Measurements from ENCODE around the gene LRRC8C. TPM values are rescaled to one million over a fixed set of nuclear protein-coding genes. Genes with fewer than 3 reads are reported as not detected.

The LRRC8C gene
- total and polyA plus RNA-seq, 10 of the 15 experiments (the other 5 are each of a cell fraction or from before 2014, with no cell fraction given) = 2.3 to 16.3 (median 10.8) TPM

GRCh38 chr1:89719502-89720306, 86.8 kb downstream of the LRRC8C start (continued):
- TF ChIP-seq PRDM15 (CRISPR knock-in tag; IDR thresholded peaks at IDR 0.05) = no peak
- no peak for TF ChIP-seq SUZ12 (IDR thresholded peaks at IDR 0.05; ENCODE audit: unreplicated experiment)
- no peak for TF ChIP-seq NR2F1 (conservative IDR thresholded peaks at IDR 0.05)
- TF ChIP-seq POLR2A (IDR thresholded peaks at IDR 0.05; ENCODE audit: low read depth, low read length) = no peak
- peak; percentile 93 for TF ChIP-seq ZNF24 (IDR thresholded peaks at IDR 0.05)
- peak; percentile 92 for TF ChIP-seq JUNB (IDR thresholded peaks at IDR 0.05)
- TF ChIP-seq KLF5 (IDR thresholded peaks at IDR 0.05; ENCODE audit: partially characterized antibody) = peak; percentile 60
- peak; percentile 68; the same call in 1 of the 2 replicates for TF ChIP-seq DPF2 (IDR thresholded peaks at IDR 0.05)
- TF ChIP-seq NFIC (IDR thresholded peaks at IDR 0.05; ENCODE audit: low read depth, low read length) = peak; percentile 95
- peak; percentile 49; the same call in 1 of the 2 replicates for TF ChIP-seq BACH1 (IDR thresholded peaks at IDR 0.05; ENCODE audit: borderline replicate concordance)
- no peak for TF ChIP-seq WRNIP1 (IDR thresholded peaks at IDR 0.05; ENCODE audit: borderline replicate concordance, low read depth, low read length)
- TF ChIP-seq TCF7 (IDR thresholded peaks at IDR 0.05; ENCODE audit: borderline replicate concordance) = no peak; the same call in 1 of the 2 replicates
- no peak for TF ChIP-seq ESRRA (IDR thresholded peaks at IDR 0.05; ENCODE audit: low read length)
- TF ChIP-seq USF1 (IDR thresholded peaks at IDR 0.05; ENCODE audit: borderline replicate concordance, extremely low read length, insufficient read depth, low read depth, low read length) = no peak
- no peak for TF ChIP-seq RCOR1 (conservative IDR thresholded peaks at IDR 0.05; ENCODE audit: low read depth, low read length)
- TF ChIP-seq ZBED1 (IDR thresholded peaks at IDR 0.05; ENCODE audit: borderline replicate concordance) = peak; percentile 85; the same call in 1 of the 2 replicates
- no peak for TF ChIP-seq CBX3 (IDR thresholded peaks at IDR 0.05; ENCODE audit: borderline replicate concordance, low read depth)
- peak; percentile 66 for TF ChIP-seq RELB (IDR thresholded peaks at IDR 0.05; ENCODE audit: low read depth)
- TF ChIP-seq BCL11A (IDR thresholded peaks at IDR 0.05; ENCODE audit: low read depth, low read length) = peak; percentile 80
- TF ChIP-seq REST (IDR thresholded peaks at IDR 0.05; ENCODE audit: low read depth, low read length) = no peak
- peak in 1 of 2 experiments; percentile 96; a peak in 2 of 4 replicates for TF ChIP-seq ETV6 (conservative IDR thresholded peaks at IDR 0.05 in 1 of 2, IDR thresholded peaks at IDR 0.05 in 1 of 2; ENCODE audit: borderline replicate concordance in 1 of 2, low read depth in 1 of 2)
